Aorta (tissue), 5 donors: ENCODE measurements around the gene FKBP5. TPM values are rescaled to one million over a fixed set of nuclear protein-coding genes. Genes with fewer than 3 reads are reported as not detected.
"Not testable (repeated sequence)": the region's sequence is repeated elsewhere in the genome, so short reads cannot be mapped to it uniquely, and the experiment has no call there.

Experiments
- ATAC-seq: fragments of 200-7000 bp; cut with Tn5 transposase; one replicate; pipeline ENCODE4 v1.9.1; 2022; ENCODE audit warnings: moderate library complexity; ENCODE audit not compliant: low FRiP score
- DNase-seq, 2 donors: peaks; one replicate each; pipeline ENCODE4 v3.0.0-alpha.2; 2020
- H3K27ac ChIP-seq, 2 donors: one replicate each; pipeline ENCODE4 v1.5.1; 2013; ENCODE audit warnings: low read length in 2 of 2, mild to moderate bottlenecking in 2 of 2, moderate library complexity in 2 of 2, control low read depth in 1 of 2, inconsistent platforms in 1 of 2, low read depth in 1 of 2
- H3K27me3 ChIP-seq, 2 donors: one replicate each; pipeline ENCODE4 v1.6.1; 2013; ENCODE audit warnings: control low read depth in 1 of 2, low read length in 1 of 2, mild to moderate bottlenecking in 1 of 2, moderate library complexity in 1 of 2; ENCODE audit not compliant: insufficient read depth in 2 of 2, control insufficient read depth in 1 of 2
- H3K36me3 ChIP-seq, 2 donors: one replicate each; pipeline ENCODE4 v1.6.1; 2013; ENCODE audit warnings: control low read depth in 1 of 2, low read length in 1 of 2, mild to moderate bottlenecking in 1 of 2; ENCODE audit not compliant: insufficient read depth in 2 of 2, control insufficient read depth in 1 of 2
- H3K4me1 ChIP-seq, 2 donors: one replicate each; pipeline ENCODE4 v1.6.1; 2013; ENCODE audit warnings: low read length in 2 of 2, control low read depth in 1 of 2, mild to moderate bottlenecking in 1 of 2, moderate library complexity in 1 of 2; ENCODE audit not compliant: insufficient read depth in 2 of 2, control insufficient read depth in 1 of 2
- H3K4me3 ChIP-seq, 2 donors: one replicate each; pipeline ENCODE4 v1.5.1; 2013; ENCODE audit warnings: low read length in 2 of 2, control low read depth in 1 of 2, mild to moderate bottlenecking in 1 of 2
- H3K9me3 ChIP-seq: one replicate; pipeline ENCODE4 v1.6.1; 2013; ENCODE audit warnings: mild to moderate bottlenecking, low read length; ENCODE audit not compliant: control insufficient read depth
- WGBS, 2 donors: extraction: QIAGEN DNeasy Blood & Tissue Kit; methylation state at CpG; one replicate each; pipeline ENCODE4 v1.1.7; 2013; 5-methylcytosine and 5-hydroxymethylcytosine counted together
- intact Hi-C, 2 donors: fragments of 100-400 bp; cut with DNase I; formaldehyde crosslinking; loops; one replicate each; pipeline versions ENCODE4 v1.14.2 to v1.15.0; 2022
- polyA plus RNA-seq, 2 donors: library from polyadenylated mRNA; stranded (reverse); fragments of 200-250 nt; gene quantifications; one replicate each; pipeline ENCODE4 v1.2.3, GENCODE V29; 2013
- total RNA-seq, 2 donors: library from RNA; stranded (reverse); fragmentation: NEBNext Ultra II Directional; extraction: Animal tissue kit (Norgen Biotek cat#: 25700); gene quantifications; one replicate each; pipeline ENCODE4 v1.2.1, GENCODE V29; 2021
- donor health status: healthy with polysubstance abuse.
- donor health status: Bipolar disorder and iron deficiency.
- donor health status: DM: no; HTN: no; CAD: no.
- donor health status: DM: no; HTN: no; CAD: no.
- donor health status: DM: yes; HTN: yes; CAD: no.

Gene FKBP5
- total and polyA plus RNA-seq, 4 donors, result 25.1 to 102 (median 87.6) TPM

DNA sequence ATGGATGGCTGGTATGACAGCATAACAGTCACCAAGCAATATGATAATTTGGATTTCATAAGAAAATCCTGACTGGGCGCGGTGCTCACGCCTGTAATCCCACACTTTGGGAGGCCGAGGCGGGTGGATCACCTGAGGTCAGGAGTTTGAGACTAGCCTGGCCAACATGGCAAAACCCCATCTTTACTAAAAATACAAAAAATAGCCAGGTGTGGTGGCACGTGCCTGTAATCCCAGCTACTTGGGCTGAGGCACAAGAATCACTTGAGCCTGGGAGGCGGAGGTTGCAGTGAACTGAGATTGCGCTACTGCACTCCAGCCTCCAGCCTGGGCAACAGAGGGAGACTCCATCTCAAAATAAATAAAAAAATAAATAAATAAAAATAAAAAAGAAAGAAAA, 90.1 kb downstream of the FKBP5 start:
- DNase-seq, H3K9me3 ChIP-seq, H3K4me3 ChIP-seq, H3K27me3 ChIP-seq, H3K27ac ChIP-seq, H3K4me1 ChIP-seq, intact Hi-C loops, ATAC-seq, H3K36me3 ChIP-seq: not testable (repeated sequence)
- WGBS, 2 donors, result 97 to 99% methylated on average over 8 of the region's 8 CpGs

DNA sequence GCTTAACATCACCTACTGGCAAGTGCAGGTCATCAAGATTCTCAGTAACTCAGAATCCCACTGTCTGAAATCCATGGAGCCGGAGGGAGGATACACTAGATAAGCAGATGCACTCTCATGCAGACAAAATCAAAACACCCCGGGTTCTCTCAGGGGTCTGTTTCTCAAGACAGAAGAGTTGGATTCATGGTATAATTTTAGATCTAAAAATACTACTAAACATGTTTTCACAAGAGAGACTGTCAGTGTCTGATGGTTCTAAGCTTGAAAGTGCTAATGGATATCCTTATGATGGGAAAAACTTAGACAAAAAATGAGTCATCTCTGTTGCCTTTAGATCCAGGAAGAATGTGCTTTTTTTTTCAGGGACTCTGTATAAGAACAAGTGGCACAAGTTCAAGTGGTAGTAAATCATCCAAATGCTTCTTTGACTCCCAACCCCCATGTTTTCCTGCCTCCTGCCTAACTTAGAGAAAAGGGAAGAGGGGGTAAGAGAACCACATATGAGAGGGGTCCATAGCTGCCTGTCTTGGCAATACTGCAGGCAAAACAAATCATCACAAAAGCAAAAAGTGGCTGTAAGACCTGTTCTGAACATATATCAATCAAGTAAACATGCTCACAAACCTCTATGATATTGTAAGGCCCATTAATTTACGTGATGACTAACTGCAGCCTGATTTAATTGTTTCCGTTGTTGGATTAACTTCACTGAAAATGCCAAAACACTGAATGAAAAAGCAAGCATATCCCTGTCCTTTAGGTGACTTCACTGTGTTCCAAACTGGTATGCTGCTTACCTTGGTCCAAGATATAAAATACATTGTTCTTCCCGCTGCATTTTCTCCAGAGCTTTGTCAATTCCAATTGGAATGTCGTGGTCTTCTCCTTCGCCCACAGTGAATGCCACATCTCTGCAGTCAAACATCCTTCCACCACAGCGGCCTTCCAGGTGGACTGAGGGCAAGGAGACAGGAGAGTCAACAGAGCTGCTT, 92.0 kb downstream of the FKBP5 start:
- Histone ChIP-seq H3K9me3 (no peaks in the 10 kb centered on the region), H3K27me3 (no peaks in the 10 kb centered on the region), H3K27ac (no peak overlapping the region), H3K36me3 (peaks cover 0 to 5% of the 10 kb centered on the region in 2 donors), H3K4me1 (peaks cover 5 to 8% of the 10 kb centered on the region in 2 donors), H3K4me3 (no peak overlapping the region)
- ATAC-seq (no peak), DNase-seq (no peak)
- intact Hi-C loops, result no loop called here
- 84 to 87% methylated on average over 8 of the region's 8 CpGs for WGBS, 2 donors

DNA sequence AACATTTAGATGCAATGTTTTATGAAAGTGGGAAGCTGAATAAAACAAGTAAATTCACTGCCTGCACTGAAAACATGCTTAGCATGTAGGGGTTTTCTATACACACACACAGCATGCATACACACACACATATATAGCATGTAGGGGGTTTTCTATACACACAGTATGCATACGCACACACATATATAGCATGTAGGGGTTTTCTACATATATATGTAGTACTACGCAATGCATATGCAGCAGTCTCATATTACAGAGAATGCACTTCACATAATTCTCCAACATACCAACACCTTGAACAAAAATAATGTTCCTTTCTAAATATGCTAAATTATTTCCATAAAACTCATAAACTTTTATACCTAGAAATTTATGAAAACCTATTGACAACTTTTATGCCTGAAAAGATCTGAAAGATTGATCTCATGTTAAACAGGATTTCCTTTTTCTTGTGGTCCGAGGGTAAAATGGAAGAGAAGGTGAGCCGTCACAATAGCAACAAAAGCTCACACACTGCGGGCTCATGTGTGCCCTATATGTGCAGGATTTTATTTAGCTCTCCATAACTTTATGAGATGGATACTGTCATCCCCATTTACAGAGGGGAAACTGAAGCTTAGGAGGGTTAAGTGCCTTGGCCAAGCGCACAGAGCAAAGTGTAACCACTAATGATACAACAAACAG, 94.1 kb downstream of the FKBP5 start:
- no peak for ATAC-seq
- no peak for DNase-seq
- Histone ChIP-seq H3K4me1 (peaks cover 10 to 15% of the 10 kb centered on the region in 2 donors), H3K4me3 (no peak overlapping the region), H3K27ac (no peak overlapping the region), H3K9me3 (no peaks in the 10 kb centered on the region), H3K27me3 (no peaks in the 10 kb centered on the region), H3K36me3 (peaks cover 0 to 5% of the 10 kb centered on the region in 2 donors)
- WGBS, 2 donors, result 94 to 97% methylated on average over 6 of the region's 6 CpGs
- intact Hi-C loops, result no loop called here

DNA sequence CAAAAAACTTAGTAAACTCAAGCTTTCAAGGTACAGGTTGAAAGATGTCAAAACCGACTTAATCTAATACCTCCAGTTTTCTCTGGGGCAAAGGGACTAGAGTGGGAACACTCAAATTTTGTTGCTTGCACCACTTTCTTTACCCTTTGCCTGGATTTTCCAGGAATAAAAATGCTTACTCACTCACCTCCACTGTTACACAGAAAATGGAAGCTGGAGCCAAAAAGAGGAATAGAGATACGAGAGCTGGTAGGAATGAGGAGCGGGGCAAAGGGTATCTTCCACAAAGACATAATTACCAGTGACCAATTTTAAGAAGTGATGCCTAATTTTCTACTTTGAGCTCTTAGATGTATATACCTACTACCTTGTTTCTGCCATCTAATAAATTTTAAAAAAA, 96.5 kb downstream of the FKBP5 start:
- H3K4me1 ChIP-seq, result peaks cover 10 to 19% of the 10 kb centered on the region in 2 donors
- 81 to 88% methylated on average over 3 of the region's 3 CpGs for WGBS, 2 donors
- peak overlapping the region in 1 of 2 donors; percentile 43 for H3K27ac ChIP-seq
- intact Hi-C loops, result no loop called here
- H3K9me3 ChIP-seq, result no peaks in the 10 kb centered on the region
- no peaks in the 10 kb centered on the region for H3K27me3 ChIP-seq
- DNase-seq, result no peak
- peaks cover 0 to 5% of the 10 kb centered on the region in 2 donors for H3K36me3 ChIP-seq
- ATAC-seq, result no peak
- no peak overlapping the region for H3K4me3 ChIP-seq

DNA sequence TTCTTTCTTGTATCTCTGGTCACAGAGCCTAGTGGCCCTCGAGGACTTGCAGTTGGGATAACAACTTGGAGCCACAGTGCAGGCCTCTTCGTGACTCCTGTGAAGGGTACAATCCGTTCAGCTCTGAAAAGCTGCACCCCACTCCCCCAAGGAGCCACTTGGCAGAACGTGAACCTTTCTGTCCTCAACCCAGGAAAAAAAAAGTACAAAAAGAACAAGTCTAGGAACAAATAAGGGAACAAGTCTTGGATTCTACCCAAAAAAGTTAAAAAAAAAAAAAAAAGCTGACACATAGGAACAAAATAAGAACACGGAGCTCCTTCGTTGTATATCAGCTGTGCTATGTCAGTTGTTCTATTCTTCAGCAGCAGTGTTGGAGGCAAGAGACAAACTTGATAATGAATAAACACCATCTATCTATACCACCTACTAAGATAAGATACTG, 98.1 kb downstream of the FKBP5 start:
- intact Hi-C loops, result no loop called here
- ATAC-seq, result peak; percentile 88

DNA sequence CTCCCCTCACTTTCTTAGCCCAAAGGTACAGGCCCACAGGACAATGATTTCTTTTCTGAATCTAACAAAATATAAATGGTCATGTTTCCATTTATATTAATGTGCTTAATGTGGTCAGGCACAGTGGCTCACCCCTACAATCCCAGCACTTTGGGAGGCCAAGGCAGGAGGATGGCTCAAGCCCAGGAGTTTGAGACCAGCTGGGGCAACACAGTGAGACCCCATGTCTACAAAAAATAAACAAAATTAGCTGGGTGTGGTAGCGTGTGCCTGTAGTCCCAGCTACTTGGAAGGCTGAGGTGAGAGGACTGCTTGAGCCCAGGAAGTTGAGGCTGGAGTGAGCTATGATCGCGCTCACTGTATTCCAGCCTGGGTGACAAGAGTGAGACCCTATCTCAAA, 98.8 kb downstream of the FKBP5 start:
- 98 to 100% methylated on average over 3 of the region's 3 CpGs for WGBS, 2 donors
- Histone ChIP-seq H3K27ac (peak overlapping the region; percentile 80 to 90), H3K4me3 (no peak overlapping the region), H3K9me3 (no peaks in the 10 kb centered on the region), H3K4me1 (peaks cover 8 to 25% of the 10 kb centered on the region in 2 donors), H3K36me3 (peaks cover 0 to 3% of the 10 kb centered on the region in 2 donors), H3K27me3 (no peaks in the 10 kb centered on the region)
- DNase-seq (no peak), ATAC-seq (no peak)
- intact Hi-C loops, result loop anchor here in 1 of 2 donors (10.0 kb wide), 1 partner anchor 95 kb away; the partner anchor contains the start of gene FKBP5

More for the DNA sequence above, 98.1 kb downstream of the FKBP5 start:
- DNase-seq, result no peak
- 3 to 5% methylated on average over 6 of the region's 6 CpGs for WGBS, 2 donors
- Histone ChIP-seq H3K4me1 (peaks cover 8 to 25% of the 10 kb centered on the region in 2 donors), H3K27me3 (no peaks in the 10 kb centered on the region), H3K9me3 (no peaks in the 10 kb centered on the region), H3K4me3 (no peak overlapping the region), H3K36me3 (peaks cover 0 to 4% of the 10 kb centered on the region in 2 donors), H3K27ac (peak overlapping the region; percentile 80 to 90)

DNA sequence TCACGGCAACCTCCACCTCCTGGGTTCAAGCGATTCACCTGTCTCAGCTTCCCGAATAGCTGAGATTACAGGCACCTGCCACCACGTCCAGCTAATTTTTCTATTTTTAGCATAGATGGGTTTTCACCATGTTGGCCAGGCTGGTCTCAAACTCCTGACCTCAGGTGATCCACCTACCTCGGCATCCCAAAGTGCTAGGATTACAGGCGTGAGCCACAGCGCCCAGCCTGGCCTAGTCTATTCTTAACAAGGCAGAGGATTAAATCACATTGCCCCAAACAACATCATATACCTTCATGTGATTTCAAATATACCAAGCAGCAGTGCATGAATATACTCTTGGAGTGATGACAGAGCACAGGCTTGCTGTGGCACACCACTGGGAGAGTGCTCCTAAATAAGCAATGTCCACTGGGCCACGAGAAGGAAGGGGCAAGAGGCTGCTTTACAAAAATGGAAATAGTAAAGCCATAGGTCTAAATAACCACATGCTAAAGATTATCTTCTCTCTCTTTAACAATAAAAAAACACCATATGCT, 99.4 kb downstream of the FKBP5 start:
- Histone ChIP-seq H3K27ac (peak overlapping the region in 1 of 2 donors; percentile 90), H3K9me3 (no peaks in the 10 kb centered on the region), H3K36me3 (peaks cover 0 to 1% of the 10 kb centered on the region in 2 donors), H3K4me3 (no peak overlapping the region), H3K4me1 (peaks cover 9 to 25% of the 10 kb centered on the region in 2 donors), H3K27me3 (no peaks in the 10 kb centered on the region)
- no peak for ATAC-seq
- intact Hi-C loops, result loop anchor here in 1 of 2 donors (10.0 kb wide), 1 partner anchor 96 kb away; the partner anchor contains the start of gene FKBP5
- 91 to 94% methylated on average over 8 of the region's 8 CpGs for WGBS, 2 donors
- no peak for DNase-seq

DNA sequence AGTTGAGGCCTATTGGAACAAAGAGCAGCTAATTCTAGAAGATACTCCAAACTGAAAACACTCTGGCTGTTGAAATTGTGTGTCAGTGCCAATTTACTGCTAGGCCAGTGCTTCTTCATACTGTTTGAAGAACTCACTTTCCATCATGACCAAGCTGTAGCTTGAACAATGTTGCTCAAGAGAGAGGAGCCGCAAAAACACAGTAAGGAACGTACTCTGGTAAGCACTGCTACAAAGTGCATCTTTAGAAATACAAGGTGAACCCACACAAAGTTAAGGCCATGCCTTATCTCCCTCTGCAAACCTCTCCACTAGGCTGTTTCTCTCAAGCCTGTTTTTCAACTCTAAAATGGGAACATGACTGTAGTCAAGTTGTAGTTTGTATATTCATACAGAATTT, 101.5 kb downstream of the FKBP5 start:
- ATAC-seq (no peak), DNase-seq (no peak)
- Histone ChIP-seq H3K27ac (peak overlapping the region; percentile 12 to 76), H3K27me3 (no peaks in the 10 kb centered on the region), H3K36me3 (no peaks in the 10 kb centered on the region), H3K9me3 (no peaks in the 10 kb centered on the region), H3K4me1 (peaks cover 9 to 25% of the 10 kb centered on the region in 2 donors), H3K4me3 (no peak overlapping the region)
- intact Hi-C loops, result loop anchor here in 1 of 2 donors (10.0 kb wide), 1 partner anchor 98 kb away; the partner anchor contains the start of gene FKBP5
- WGBS, 2 donors, result 93 to 96% methylated on average over 2 of the region's 2 CpGs
